ENCODE measurements around the gene ITGB5.

The ITGB5 gene

DNA sequence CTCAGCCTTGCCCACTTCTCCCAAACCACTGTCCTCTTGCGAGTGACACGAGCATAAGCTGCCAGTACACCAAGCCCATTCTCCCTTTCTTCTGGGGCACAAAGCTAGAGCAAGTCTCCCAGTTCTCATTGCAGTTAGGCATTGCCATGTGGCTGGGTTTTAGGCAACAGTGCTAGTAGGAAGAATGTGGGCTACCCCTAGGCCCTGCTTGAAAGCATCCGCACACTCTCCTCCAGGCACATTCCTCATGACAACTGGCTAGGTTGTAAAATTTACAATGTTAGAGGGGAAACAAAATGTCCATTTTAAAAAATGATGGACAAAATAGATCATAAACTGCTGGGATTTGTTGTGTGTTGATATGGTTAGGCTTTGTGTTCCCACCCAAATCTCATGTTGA, 19.7 kb downstream of the ITGB5 start:
- TF ChIP-seq RARB (CRISPR knock-in tag; IDR thresholded peaks at IDR 0.05) (no peak), POU6F1 (CRISPR knock-in tag; IDR thresholded peaks at IDR 0.05; ENCODE audit: borderline replicate concordance, low read depth) (no peak), ISL1 (CRISPR knock-in tag; IDR thresholded peaks at IDR 0.05) (no peak)
- TF ChIP-seq, protein P1, sequence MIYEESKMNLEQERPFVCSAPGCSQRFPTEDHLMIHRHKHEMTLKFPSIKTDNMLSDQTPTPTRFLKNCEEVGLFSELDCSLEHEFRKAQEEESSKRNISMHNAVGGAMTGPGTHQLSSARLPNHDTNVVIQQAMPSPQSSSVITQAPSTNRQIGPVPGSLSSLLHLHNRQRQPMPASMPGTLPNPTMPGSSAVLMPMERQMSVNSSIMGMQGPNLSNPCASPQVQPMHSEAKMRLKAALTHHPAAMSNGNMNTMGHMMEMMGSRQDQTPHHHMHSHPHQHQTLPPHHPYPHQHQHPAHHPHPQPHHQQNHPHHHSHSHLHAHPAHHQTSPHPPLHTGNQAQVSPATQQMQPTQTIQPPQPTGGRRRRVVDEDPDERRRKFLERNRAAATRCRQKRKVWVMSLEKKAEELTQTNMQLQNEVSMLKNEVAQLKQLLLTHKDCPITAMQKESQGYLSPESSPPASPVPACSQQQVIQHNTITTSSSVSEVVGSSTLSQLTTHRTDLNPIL (CRISPR knock-in tag; IDR thresholded peaks at IDR 0.05; ENCODE audit: low read depth) = no peak
- ATAC-seq = no peak

- TF ChIP-seq ESRRG (CRISPR knock-in tag; IDR thresholded peaks at IDR 0.05) = no peak
- ATAC-seq = no peak
Observed at GRCh38 chr3:124862006-124862405, 25.2 kb downstream of the ITGB5 start.

GRCh38 chr3:124861041-124861440, 26.1 kb downstream of the ITGB5 start:
- TF ChIP-seq BACH2 (CRISPR knock-in tag; IDR thresholded peaks at IDR 0.05; ENCODE audit: borderline replicate concordance) = no peak
- no peak for TF ChIP-seq TCF4 (CRISPR knock-in tag; IDR thresholded peaks at IDR 0.05; ENCODE audit: borderline replicate concordance)
- no peak for TF ChIP-seq GLIS3 (CRISPR knock-in tag; IDR thresholded peaks at IDR 0.05)
- no peak for TF ChIP-seq ZNF70 (CRISPR knock-in tag; IDR thresholded peaks at IDR 0.05)
- no peak for TF ChIP-seq TSHZ2 (CRISPR knock-in tag; IDR thresholded peaks at IDR 0.05)
- no peak for TF ChIP-seq ZNF8 (CRISPR knock-in tag; IDR thresholded peaks at IDR 0.05)
- TF ChIP-seq RARB (CRISPR knock-in tag; IDR thresholded peaks at IDR 0.05) = no peak
- no peak for TF ChIP-seq ZFP3 (CRISPR knock-in tag; IDR thresholded peaks at IDR 0.05)
- TF ChIP-seq, protein P2, sequence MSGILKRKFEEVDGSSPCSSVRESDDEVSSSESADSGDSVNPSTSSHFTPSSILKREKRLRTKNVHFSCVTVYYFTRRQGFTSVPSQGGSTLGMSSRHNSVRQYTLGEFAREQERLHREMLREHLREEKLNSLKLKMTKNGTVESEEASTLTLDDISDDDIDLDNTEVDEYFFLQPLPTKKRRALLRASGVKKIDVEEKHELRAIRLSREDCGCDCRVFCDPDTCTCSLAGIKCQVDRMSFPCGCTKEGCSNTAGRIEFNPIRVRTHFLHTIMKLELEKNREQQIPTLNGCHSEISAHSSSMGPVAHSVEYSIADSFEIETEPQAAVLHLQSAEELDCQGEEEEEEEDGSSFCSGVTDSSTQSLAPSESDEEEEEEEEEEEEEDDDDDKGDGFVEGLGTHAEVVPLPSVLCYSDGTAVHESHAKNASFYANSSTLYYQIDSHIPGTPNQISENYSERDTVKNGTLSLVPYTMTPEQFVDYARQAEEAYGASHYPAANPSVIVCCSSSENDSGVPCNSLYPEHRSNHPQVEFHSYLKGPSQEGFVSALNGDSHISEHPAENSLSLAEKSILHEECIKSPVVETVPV (CRISPR knock-in tag; IDR thresholded peaks at IDR 0.05) = no peak
- TF ChIP-seq, protein P1 (CRISPR knock-in tag; IDR thresholded peaks at IDR 0.05; ENCODE audit: low read depth) = no peak
- no peak for TF ChIP-seq ZNF565 (CRISPR knock-in tag; conservative IDR thresholded peaks at IDR 0.05; ENCODE audit: low read depth)
- TF ChIP-seq POU6F1 (CRISPR knock-in tag; IDR thresholded peaks at IDR 0.05; ENCODE audit: borderline replicate concordance, low read depth) = no peak
- TF ChIP-seq ZC3H10 (CRISPR knock-in tag; IDR thresholded peaks at IDR 0.05) = no peak
- no peak; the same call in 2 of the 3 replicates for ATAC-seq

DNA sequence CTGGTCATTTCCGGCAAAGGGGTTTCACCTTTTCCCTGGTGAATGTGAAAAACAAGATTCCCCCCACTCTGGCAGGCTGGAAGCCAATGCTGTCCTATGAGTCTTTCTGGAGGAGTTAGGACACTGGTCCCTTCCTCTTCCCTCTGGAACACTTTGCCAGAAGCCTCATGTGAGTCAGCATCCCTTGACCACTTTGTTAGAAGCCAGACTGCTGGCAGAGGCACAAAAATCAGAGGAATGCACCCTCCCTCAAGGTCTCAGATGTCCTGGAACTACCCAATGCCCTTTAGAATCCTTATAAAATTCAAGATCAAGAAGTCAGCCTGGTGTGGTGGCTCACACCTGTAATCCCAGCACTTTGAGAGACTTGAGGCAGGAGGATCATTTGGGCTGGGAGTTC, 26.6 kb downstream of the ITGB5 start:
- ATAC-seq = peak; percentile 95
- TF ChIP-seq, protein P1 (CRISPR knock-in tag; IDR thresholded peaks at IDR 0.05; ENCODE audit: low read depth) = no peak
- TF ChIP-seq PPARA (CRISPR knock-in tag; IDR thresholded peaks at IDR 0.05; ENCODE audit: borderline replicate concordance) (no peak), ISL1 (CRISPR knock-in tag; IDR thresholded peaks at IDR 0.05) (peak; percentile 68), TOX (CRISPR knock-in tag; IDR thresholded peaks at IDR 0.05; ENCODE audit: borderline replicate concordance) (peak; percentile 33; the same call in 1 of the 2 replicates), POU6F1 (CRISPR knock-in tag; IDR thresholded peaks at IDR 0.05; ENCODE audit: borderline replicate concordance, low read depth) (no peak), BACH2 (CRISPR knock-in tag; IDR thresholded peaks at IDR 0.05; ENCODE audit: borderline replicate concordance) (no peak), ZNF70 (CRISPR knock-in tag; IDR thresholded peaks at IDR 0.05) (no peak), ZFP3 (CRISPR knock-in tag; IDR thresholded peaks at IDR 0.05) (peak; percentile 59; the same call in 1 of the 2 replicates), CSDC2 (CRISPR knock-in tag; IDR thresholded peaks at IDR 0.05) (0 out of 2 replicates have a peak, but pooled peaks have one; percentile 57), SNAI2 (CRISPR knock-in tag; IDR thresholded peaks at IDR 0.05) (no peak)

All from SK-N-SH treated with all-trans-retinoic acid at 6 μM for 48 hours (cell line).